ENCODE results near the gene SHKBP1. TPM values are rescaled to one million over a fixed set of nuclear protein-coding genes. Genes with fewer than 3 reads are reported as not detected.
A peak's percentile ranks its signal among the peaks of the same experiment; 100 is the strongest.

Gene SHKBP1
- total RNA-seq: 14.8 TPM
- long read RNA-seq, transcript SHKBP1-201 (18 exons, 2,363 nt): major isoform, 63 of 82 reads
- long read RNA-seq, partial matches to known transcripts: 6 of 82 reads
- long read RNA-seq, other reads (novel, unspliced or antisense): 13 of 82 reads

DNA sequence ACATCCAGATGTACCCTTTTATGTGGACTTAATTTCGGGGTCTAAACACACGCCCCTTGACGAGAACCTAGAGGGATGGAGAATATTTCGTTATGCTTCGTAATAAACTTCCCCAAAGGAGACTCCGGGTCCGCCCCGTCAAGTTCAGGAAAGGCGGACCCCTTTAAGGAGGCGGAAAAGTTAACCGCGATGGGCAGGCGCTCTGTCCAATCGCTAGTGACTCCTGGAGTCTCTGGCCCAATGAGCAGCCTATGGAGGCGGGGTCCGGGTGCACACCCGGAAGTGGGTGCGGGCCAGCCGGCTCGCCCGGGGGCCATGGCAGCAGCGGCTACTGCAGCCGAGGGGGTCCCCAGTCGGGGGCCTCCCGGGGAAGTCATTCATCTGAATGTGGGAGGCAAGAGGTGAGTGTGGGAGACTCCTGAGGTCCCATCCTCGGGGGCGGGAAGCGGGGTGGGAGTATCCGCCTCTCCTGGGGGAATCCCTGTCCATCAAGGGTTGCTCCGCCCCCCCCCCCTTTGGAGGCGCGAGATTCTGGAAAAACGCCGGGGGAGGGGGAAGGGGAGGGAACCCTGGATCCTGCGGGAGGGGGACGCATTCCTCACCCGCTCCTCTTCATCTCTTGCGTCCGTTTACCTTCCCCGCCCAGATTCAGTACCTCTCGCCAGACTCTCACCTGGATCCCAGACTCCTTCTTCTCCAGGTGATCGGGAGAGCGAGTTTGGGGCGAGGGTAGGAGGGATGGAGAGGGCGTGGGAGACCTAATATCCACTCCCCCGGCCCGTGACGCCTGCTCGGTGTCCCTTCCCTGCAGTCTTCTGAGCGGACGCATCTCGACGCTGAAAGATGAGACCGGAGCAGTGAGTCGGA, at the start of gene SHKBP1:
SHKBP1 (plus strand) TSS at position 289 of the 867 bp plus-strand sequence; CDS start at position 316, 27 bp downstream.
- Histone ChIP-seq H3K4me1 (peaks cover 24% of the 10 kb centered on the region), H3K36me3 (peaks cover 24% of the 10 kb centered on the region), H3K27me3 (ENCODE audit: low read depth) (no peaks in the 10 kb centered on the region), H3K27ac (replicated peaks) (peak within 1 kb of the TSS; percentile 90), H3K4me3 (peak within 1 kb of the TSS; percentile 81), H3K9me3 (replicated peaks) (no peaks in the 10 kb centered on the region)
- intact Hi-C loops (cut with micrococcal nuclease): no loop called here
- TF ChIP-seq, protein P1, sequence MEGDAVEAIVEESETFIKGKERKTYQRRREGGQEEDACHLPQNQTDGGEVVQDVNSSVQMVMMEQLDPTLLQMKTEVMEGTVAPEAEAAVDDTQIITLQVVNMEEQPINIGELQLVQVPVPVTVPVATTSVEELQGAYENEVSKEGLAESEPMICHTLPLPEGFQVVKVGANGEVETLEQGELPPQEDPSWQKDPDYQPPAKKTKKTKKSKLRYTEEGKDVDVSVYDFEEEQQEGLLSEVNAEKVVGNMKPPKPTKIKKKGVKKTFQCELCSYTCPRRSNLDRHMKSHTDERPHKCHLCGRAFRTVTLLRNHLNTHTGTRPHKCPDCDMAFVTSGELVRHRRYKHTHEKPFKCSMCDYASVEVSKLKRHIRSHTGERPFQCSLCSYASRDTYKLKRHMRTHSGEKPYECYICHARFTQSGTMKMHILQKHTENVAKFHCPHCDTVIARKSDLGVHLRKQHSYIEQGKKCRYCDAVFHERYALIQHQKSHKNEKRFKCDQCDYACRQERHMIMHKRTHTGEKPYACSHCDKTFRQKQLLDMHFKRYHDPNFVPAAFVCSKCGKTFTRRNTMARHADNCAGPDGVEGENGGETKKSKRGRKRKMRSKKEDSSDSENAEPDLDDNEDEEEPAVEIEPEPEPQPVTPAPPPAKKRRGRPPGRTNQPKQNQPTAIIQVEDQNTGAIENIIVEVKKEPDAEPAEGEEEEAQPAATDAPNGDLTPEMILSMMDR (IDR thresholded peaks at IDR 0.05; ENCODE audit: borderline replicate concordance): no peak
- peak; percentile 95 for DNase-seq

DNA sequence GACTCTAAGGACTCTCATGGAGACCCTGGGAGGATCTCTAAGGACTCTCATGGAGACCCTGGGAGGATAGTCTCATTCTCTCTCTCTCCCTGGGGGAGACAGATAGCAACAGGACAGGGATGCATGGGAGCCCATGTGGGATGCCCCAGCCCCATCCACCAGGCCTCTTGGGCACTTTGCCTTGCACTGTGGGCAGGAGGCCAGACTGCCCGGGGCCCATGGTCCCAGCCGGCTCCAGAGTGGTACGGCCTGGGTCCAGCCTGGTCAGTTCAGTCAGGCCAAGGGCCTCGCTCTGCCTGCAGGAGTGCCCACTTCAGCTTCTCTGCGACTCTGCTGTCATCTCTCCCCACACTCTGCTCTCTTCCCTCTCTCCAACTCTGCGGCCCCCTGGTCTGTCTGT, 48.6 kb upstream of the SHKBP1 start:
- DNase-seq: no peak
- H3K9me3 ChIP-seq (replicated peaks): no peaks in the 10 kb centered on the region
- no peaks in the 10 kb centered on the region for H3K36me3 ChIP-seq
- intact Hi-C loops (cut with micrococcal nuclease): loop anchor here (5.0 kb wide), 1 partner anchor 69 kb away; no protein-coding TSS in a partner anchor
- no peak overlapping the region for H3K4me3 ChIP-seq
- TF ChIP-seq, protein P1 (IDR thresholded peaks at IDR 0.05; ENCODE audit: borderline replicate concordance): no peak
- H3K27me3 ChIP-seq (ENCODE audit: low read depth): peaks cover 1% of the 10 kb centered on the region
- H3K4me1 ChIP-seq: peaks cover 9% of the 10 kb centered on the region
- H3K27ac ChIP-seq (replicated peaks): no peak overlapping the region

DNA sequence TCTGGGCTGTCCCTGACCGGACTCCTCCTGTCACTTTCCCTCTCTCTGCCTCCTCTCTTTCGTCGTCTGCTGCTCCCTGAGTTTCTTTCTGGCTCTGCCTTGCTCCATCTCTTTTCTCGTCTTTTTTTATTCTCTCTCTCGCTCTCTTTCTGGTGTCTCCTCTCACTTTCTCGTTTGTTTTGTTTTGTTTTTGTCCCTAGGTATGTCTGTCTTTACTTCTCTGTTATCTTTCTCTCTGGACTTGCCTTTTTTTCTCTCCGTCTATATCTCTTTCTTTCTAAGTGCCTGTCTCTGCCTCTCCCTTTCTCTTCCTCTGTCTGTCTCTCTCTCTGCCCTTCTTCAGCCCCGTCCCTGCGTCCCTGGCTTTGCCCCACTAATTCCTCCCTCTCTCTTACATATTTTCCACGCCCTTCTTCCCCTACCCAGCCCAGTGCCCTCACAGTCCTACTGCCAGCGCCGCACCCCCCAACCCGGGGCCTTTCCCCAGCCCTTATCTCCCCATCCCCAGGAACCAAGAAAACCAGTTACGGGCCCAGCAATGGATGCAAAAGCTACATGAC, 48.1 kb upstream of the SHKBP1 start:
- H3K4me3 ChIP-seq: no peak overlapping the region
- H3K36me3 ChIP-seq: no peaks in the 10 kb centered on the region
- intact Hi-C loops (cut with micrococcal nuclease): loop anchor here (5.0 kb wide), 1 partner anchor 69 kb away; no protein-coding TSS in a partner anchor

GRCh38 chr19:40529093-40529954, 47.3 kb upstream of the SHKBP1 start:
- H3K4me3 ChIP-seq: peak overlapping the region; percentile 67
- peak; percentile 82 for DNase-seq
- H3K4me1 ChIP-seq: peaks cover 9% of the 10 kb centered on the region
- peaks cover 4% of the 10 kb centered on the region for H3K36me3 ChIP-seq
- TF ChIP-seq, protein P1 (IDR thresholded peaks at IDR 0.05; ENCODE audit: borderline replicate concordance): peak; percentile 97
- no peaks in the 10 kb centered on the region for H3K27me3 ChIP-seq (ENCODE audit: low read depth)
- no peak overlapping the region for H3K27ac ChIP-seq (replicated peaks)
- H3K9me3 ChIP-seq (replicated peaks): peaks cover 7% of the 10 kb centered on the region
- intact Hi-C loops (cut with micrococcal nuclease): loop anchor here (5.0 kb wide), 1 partner anchor 68 kb away; no protein-coding TSS in a partner anchor

More for the DNA sequence above, 48.1 kb upstream of the SHKBP1 start:
- Histone ChIP-seq H3K9me3 (replicated peaks) (no peaks in the 10 kb centered on the region), H3K27me3 (ENCODE audit: low read depth) (no peaks in the 10 kb centered on the region), H3K27ac (replicated peaks) (no peak overlapping the region), H3K4me1 (peaks cover 9% of the 10 kb centered on the region)
- DNase-seq: no peak
- TF ChIP-seq, protein P1 (IDR thresholded peaks at IDR 0.05; ENCODE audit: borderline replicate concordance): no peak
